Mesothelial cell of epicardium (in vitro differentiated cells): ENCODE results near the gene PRDX2. TPM values are rescaled to one million over a fixed set of nuclear protein-coding genes. Genes with fewer than 3 reads are reported as not detected.

Experiments
- DNase-seq, 2 experiments: peaks; one replicate each; pipeline ENCODE4 v3.0.0; 2021; ENCODE audit warnings: low spot score in 2 of 2; ENCODE audit not compliant: unreplicated experiment in 2 of 2
- H3K27ac Mint-ChIP-seq: 2 replicates; pipeline ENCODE4 v1.8.0; 2021; ENCODE audit warnings: mixed read lengths
- H3K27me3 Mint-ChIP-seq: 2 replicates; pipeline ENCODE4 v1.8.0; 2021; ENCODE audit warnings: low read depth, mixed read lengths
- H3K36me3 Mint-ChIP-seq: 2 replicates; pipeline ENCODE4 v1.8.0; 2021; ENCODE audit warnings: mixed read lengths
- H3K4me1 Mint-ChIP-seq: 2 replicates; pipeline ENCODE4 v1.8.0; 2021; ENCODE audit warnings: mixed read lengths
- H3K4me3 Mint-ChIP-seq: 2 replicates; pipeline ENCODE4 v1.8.0; 2021; ENCODE audit warnings: mild to moderate bottlenecking, moderate library complexity, mixed read lengths
- H3K9me3 Mint-ChIP-seq: 2 replicates; pipeline ENCODE4 v1.8.0; 2021; ENCODE audit warnings: mixed read lengths
- CTCF ChIP-seq: fragments of 200-600 bp; sonication (generic); IDR thresholded peaks from one replicate; pipeline ENCODE4 v1.5.0; 2021; ENCODE audit warnings: antibody characterized with exemption; ENCODE audit not compliant: unreplicated experiment
- total RNA-seq: library from RNA; stranded (reverse); gene quantifications from 3 replicates; pipeline ENCODE4 v1.2.1, GENCODE V29; 2021

Gene PRDX2
- total RNA-seq, 1 donor from 2014 or later, result 361 TPM

- Mint-ChIP-seq H3K36me3 (peaks cover 2% of the 10 kb centered on the region), H3K27me3 (no peaks in the 10 kb centered on the region), H3K4me3 (peak within 1 kb of the TSS; percentile 81), H3K9me3 (no peaks in the 10 kb centered on the region), H3K4me1 (peaks cover 25% of the 10 kb centered on the region), H3K27ac (peak within 1 kb of the TSS; percentile 84)
- no peak for TF ChIP-seq CTCF
- peak in 1 of 2 experiments; percentile 62 for DNase-seq
Observed at GRCh38 chr19:12774588-12775555, 26.7 kb downstream of the PRDX2 start, which contains the start of gene HOOK2. TSS of gene HOOK2 (minus strand) at chr19:12775552. CDS start at chr19:12775449, 103 bp downstream.

GRCh38 chr19:12773571-12773970 lies 28.0 kb downstream of the PRDX2 start:
- Mint-ChIP-seq H3K4me3 (peak overlapping the region; percentile 44), H3K4me1 (peaks cover 13% of the 10 kb centered on the region), H3K36me3 (peaks cover 2% of the 10 kb centered on the region), H3K27me3 (no peaks in the 10 kb centered on the region), H3K27ac (no peak overlapping the region), H3K9me3 (no peaks in the 10 kb centered on the region)
- no peak for DNase-seq
- TF ChIP-seq CTCF, result no peak

- DNase-seq, result no peak
- no peak overlapping the region for H3K27ac Mint-ChIP-seq
- H3K36me3 Mint-ChIP-seq, result peaks cover 2% of the 10 kb centered on the region
- H3K4me1 Mint-ChIP-seq, result peaks cover 5% of the 10 kb centered on the region
- no peaks in the 10 kb centered on the region for H3K27me3 Mint-ChIP-seq
- H3K4me3 Mint-ChIP-seq, result no peak overlapping the region
- no peaks in the 10 kb centered on the region for H3K9me3 Mint-ChIP-seq
- TF ChIP-seq CTCF, result no peak
Observed at GRCh38 chr19:12772323-12772722, 29.3 kb downstream of the PRDX2 start.

GRCh38 chr19:12770922-12771321 lies 30.7 kb downstream of the PRDX2 start:
- Mint-ChIP-seq H3K4me3 (no peak overlapping the region), H3K9me3 (no peaks in the 10 kb centered on the region), H3K36me3 (peaks cover 6% of the 10 kb centered on the region), H3K27ac (no peak overlapping the region), H3K27me3 (no peaks in the 10 kb centered on the region), H3K4me1 (peaks cover 4% of the 10 kb centered on the region)
- DNase-seq, result no peak
- TF ChIP-seq CTCF, result no peak

- H3K9me3 Mint-ChIP-seq, result no peaks in the 10 kb centered on the region
- no peak overlapping the region for H3K4me3 Mint-ChIP-seq
- peaks cover 13% of the 10 kb centered on the region for H3K36me3 Mint-ChIP-seq
- no peak for DNase-seq
- no peak overlapping the region for H3K27ac Mint-ChIP-seq
- no peaks in the 10 kb centered on the region for H3K27me3 Mint-ChIP-seq
- no peak for TF ChIP-seq CTCF
- H3K4me1 Mint-ChIP-seq, result peaks cover 2% of the 10 kb centered on the region
Observed at GRCh38 chr19:12769689-12770088, 31.9 kb downstream of the PRDX2 start.
